Tibial nerve (tissue), 4 donors: ENCODE measurements around the gene GNAI3. TPM values are rescaled to one million over a fixed set of nuclear protein-coding genes. Genes with fewer than 3 reads are reported as not detected.

ENCODE experiments used
- DNase-seq, 2 donors: peaks; one replicate each; pipeline ENCODE4 v3.0.0-alpha.2; 2019; ENCODE audit warnings: low spot score in 2 of 2
- H3K27ac ChIP-seq, 4 donors: fragments of 200-600 bp; sonication (generic) in 3 of 4; one replicate each; pipeline ENCODE4 v1.5.1; 2017 to 2019; ENCODE audit warnings: mild to moderate bottlenecking in 1 of 4
- H3K27me3 ChIP-seq, 2 donors: fragments of 200-600 bp; sonication (generic) in 1 of 2; one replicate each; pipeline versions ENCODE4 v1.5.1 to v1.6.0; 2017 to 2019
- H3K36me3 ChIP-seq, 3 donors: fragments of 200-600 bp; sonication (generic); one replicate each; pipeline ENCODE4 v1.5.1; 2018 to 2019
- H3K4me1 ChIP-seq, 4 donors: fragments of 200-600 bp; sonication (generic) in 3 of 4; one replicate each; pipeline ENCODE4 v1.5.1; 2017 to 2019
- H3K4me3 ChIP-seq, 4 donors: fragments of 200-600 bp; sonication (generic) in 3 of 4; one replicate each; pipeline ENCODE4 v1.5.1; 2017 to 2019; ENCODE audit warnings: mild to moderate bottlenecking in 1 of 4, moderate library complexity in 1 of 4
- H3K9me3 ChIP-seq, 4 donors: fragments of 200-600 bp; sonication (generic) in 3 of 4; one replicate each; pipeline ENCODE4 v1.5.1; 2017 to 2019
- EP300 ChIP-seq, 2 donors: sonication (generic); formaldehyde crosslinking; IDR thresholded peaks; one replicate each; pipeline ENCODE4 v1.6.1; 2017; ENCODE audit warnings: antibody characterized with exemption in 2 of 2, mild to moderate bottlenecking in 1 of 2
- POLR2A ChIP-seq, 2 donors: fragments of 450-650 bp; IDR thresholded peaks; one replicate each; pipeline ENCODE4 v1.6.1; 2017; ENCODE audit warnings: antibody characterized with exemption in 2 of 2, mild to moderate bottlenecking in 2 of 2, moderate library complexity in 2 of 2
- WGBS, 2 donors: methylation state at CpG; one replicate each; pipeline ENCODE4 v1.1.5; 2018; 5-methylcytosine and 5-hydroxymethylcytosine counted together
- total RNA-seq, 4 donors: library from RNA; depleted of rRNA; stranded (reverse); fragments of >200 nt; gene quantifications; one replicate each; pipeline ENCODE4 v1.1.0, GENCODE V29; 2016
- TF ChIP-seq, protein P1 (sequence below), 5 experiments: fragments of 200-600 bp in 3 of 5; fragments of 450-650 bp in 2 of 5; sonication (generic) in 3 of 5; IDR thresholded peaks; one replicate each; pipeline ENCODE4 v1.5.1; 2016 to 2019; ENCODE audit warnings: antibody characterized with exemption in 5 of 5, mild to moderate bottlenecking in 3 of 5, moderate library complexity in 2 of 5

Gene GNAI3
- total RNA-seq, 4 donors from 2014 or later: 4.0 to 6.3 (median 5.1) TPM

- Histone ChIP-seq H3K4me3 (no peak overlapping the region), H3K36me3 (peaks cover 0 to 63% (median 15%) of the 10 kb centered on the region in 3 donors), H3K4me1 (peaks cover 0 to 16% (median 3%) of the 10 kb centered on the region in 4 donors), H3K27me3 (no peaks in the 10 kb centered on the region), H3K9me3 (no peaks in the 10 kb centered on the region), H3K27ac (no peak overlapping the region)
- peak in 1 of 2 donors; percentile 2 for DNase-seq
- 95 to 97% methylated on average over 10 to 13 of the region's 14 CpGs for whole genome bisulfite sequencing, 2 donors
- TF ChIP-seq EP300 (IDR thresholded peaks at IDR 0.05) (no peak), POLR2A (IDR thresholded peaks at IDR 0.05) (no peak)
- TF ChIP-seq, protein P1, sequence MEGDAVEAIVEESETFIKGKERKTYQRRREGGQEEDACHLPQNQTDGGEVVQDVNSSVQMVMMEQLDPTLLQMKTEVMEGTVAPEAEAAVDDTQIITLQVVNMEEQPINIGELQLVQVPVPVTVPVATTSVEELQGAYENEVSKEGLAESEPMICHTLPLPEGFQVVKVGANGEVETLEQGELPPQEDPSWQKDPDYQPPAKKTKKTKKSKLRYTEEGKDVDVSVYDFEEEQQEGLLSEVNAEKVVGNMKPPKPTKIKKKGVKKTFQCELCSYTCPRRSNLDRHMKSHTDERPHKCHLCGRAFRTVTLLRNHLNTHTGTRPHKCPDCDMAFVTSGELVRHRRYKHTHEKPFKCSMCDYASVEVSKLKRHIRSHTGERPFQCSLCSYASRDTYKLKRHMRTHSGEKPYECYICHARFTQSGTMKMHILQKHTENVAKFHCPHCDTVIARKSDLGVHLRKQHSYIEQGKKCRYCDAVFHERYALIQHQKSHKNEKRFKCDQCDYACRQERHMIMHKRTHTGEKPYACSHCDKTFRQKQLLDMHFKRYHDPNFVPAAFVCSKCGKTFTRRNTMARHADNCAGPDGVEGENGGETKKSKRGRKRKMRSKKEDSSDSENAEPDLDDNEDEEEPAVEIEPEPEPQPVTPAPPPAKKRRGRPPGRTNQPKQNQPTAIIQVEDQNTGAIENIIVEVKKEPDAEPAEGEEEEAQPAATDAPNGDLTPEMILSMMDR (IDR thresholded peaks at IDR 0.05): no peak
Observed at GRCh38 chr1:109630898-109631512, 82.6 kb downstream of the GNAI3 start.

GRCh38 chr1:109631513-109632505 is 83.4 kb downstream of the GNAI3 start:
- WGBS, 2 donors: 75 to 78% methylated on average over 12 to 14 of the region's 16 CpGs

GRCh38 chr1:109632671-109633346 is 84.4 kb downstream of the GNAI3 start:
- TF ChIP-seq POLR2A (IDR thresholded peaks at IDR 0.05) (no peak), EP300 (IDR thresholded peaks at IDR 0.05) (no peak)
- TF ChIP-seq, protein P1 (IDR thresholded peaks at IDR 0.05): no peak
- no peak overlapping the region for H3K4me3 ChIP-seq
- no peaks in the 10 kb centered on the region for H3K27me3 ChIP-seq
- 48 to 49% methylated on average over 5 of the region's 5 CpGs for WGBS, 2 donors
- peaks cover 0 to 45% (median 11%) of the 10 kb centered on the region in 3 donors for H3K36me3 ChIP-seq
- peaks cover 0 to 22% (median 7%) of the 10 kb centered on the region in 4 donors for H3K4me1 ChIP-seq
- peak in 1 of 2 donors; percentile 18 for DNase-seq
- H3K9me3 ChIP-seq: no peaks in the 10 kb centered on the region
- peak overlapping the region in 1 of 4 donors; percentile 44 for H3K27ac ChIP-seq

More at GRCh38 chr1:109631513-109632505, 83.4 kb downstream of the GNAI3 start:
- Histone ChIP-seq H3K27me3 (no peaks in the 10 kb centered on the region), H3K27ac (no peak overlapping the region), H3K36me3 (peaks cover 0 to 55% (median 15%) of the 10 kb centered on the region in 3 donors), H3K4me1 (peaks cover 0 to 22% (median 7%) of the 10 kb centered on the region in 4 donors), H3K9me3 (no peaks in the 10 kb centered on the region), H3K4me3 (no peak overlapping the region)
- TF ChIP-seq, protein P1 (IDR thresholded peaks at IDR 0.05): no peak
- TF ChIP-seq POLR2A (IDR thresholded peaks at IDR 0.05) (no peak), EP300 (IDR thresholded peaks at IDR 0.05) (no peak)
- DNase-seq: peak in 1 of 2 donors; percentile 4

GRCh38 chr1:109634292-109634691 is 85.9 kb downstream of the GNAI3 start:
- DNase-seq: peak in 1 of 2 donors; percentile 2
- peaks cover 0 to 22% (median 7%) of the 10 kb centered on the region in 4 donors for H3K4me1 ChIP-seq
- no peaks in the 10 kb centered on the region for H3K27me3 ChIP-seq
- 78 to 81% methylated on average over 6 of the region's 6 CpGs for WGBS, 2 donors
- peaks cover 0 to 30% (median under 1%) of the 10 kb centered on the region in 3 donors for H3K36me3 ChIP-seq
- TF ChIP-seq EP300 (IDR thresholded peaks at IDR 0.05) (no peak), POLR2A (IDR thresholded peaks at IDR 0.05) (no peak)
- TF ChIP-seq, protein P1 (IDR thresholded peaks at IDR 0.05): no peak
- H3K4me3 ChIP-seq: no peak overlapping the region
- H3K27ac ChIP-seq: no peak overlapping the region
- no peaks in the 10 kb centered on the region for H3K9me3 ChIP-seq
